Astrocyte of the spinal cord (primary cell): ENCODE results near the gene PGAP1.

Experiments used
- DNase-seq: peaks from one replicate; pipeline ENCODE4 v3.0.0; 2011; ENCODE audit warnings: low read depth, low spot score
- H3K4me3 ChIP-seq: 2 replicates; pipeline ENCODE4 v1.5.1; 2011; ENCODE audit warnings: low read depth, mild to moderate bottlenecking, low read length, moderate library complexity
- CTCF ChIP-seq: IDR thresholded peaks from 2 replicates; pipeline ENCODE4 v1.5.1; 2012; ENCODE audit warnings: low read depth, mild to moderate bottlenecking, low read length, inconsistent platforms
- in situ Hi-C: cut with HindIII; loops from 2 replicates; pipeline ENCODE4 v1.10.0; 2017; ENCODE audit warnings: low sequenced_read_pairs

PGAP1 gene

GRCh38 chr2:196967116-196967515 lies 40.6 kb upstream of the PGAP1 start:
- H3K4me3 ChIP-seq, result peak overlapping the region; percentile 24
- in situ Hi-C loops, result no loop called here
- TF ChIP-seq CTCF, result no peak
- peak; percentile 60 for DNase-seq

- in situ Hi-C loops, result no loop called here
- no peak for DNase-seq
- no peak for TF ChIP-seq CTCF
- H3K4me3 ChIP-seq, result no peak overlapping the region
Observed at GRCh38 chr2:196966061-196966460, 39.6 kb upstream of the PGAP1 start.

GRCh38 chr2:196965651-196966050 lies 39.1 kb upstream of the PGAP1 start:
- in situ Hi-C loops, result no loop called here
- DNase-seq, result no peak
- TF ChIP-seq CTCF, result no peak
- no peak overlapping the region for H3K4me3 ChIP-seq

GRCh38 chr2:196963961-196964360 lies 37.5 kb upstream of the PGAP1 start:
- no peak overlapping the region for H3K4me3 ChIP-seq
- DNase-seq, result no peak
- in situ Hi-C loops, result no loop called here
- TF ChIP-seq CTCF, result no peak

- H3K4me3 ChIP-seq, result no peak overlapping the region
- in situ Hi-C loops, result no loop called here
- DNase-seq, result no peak
- no peak for TF ChIP-seq CTCF
Observed at GRCh38 chr2:196963043-196963442, 36.5 kb upstream of the PGAP1 start.

- no peak for TF ChIP-seq CTCF
- H3K4me3 ChIP-seq, result no peak overlapping the region
- in situ Hi-C loops, result no loop called here
- DNase-seq, result no peak
Observed at GRCh38 chr2:196962325-196962724, 35.8 kb upstream of the PGAP1 start.

GRCh38 chr2:196961889-196962288 lies 35.4 kb upstream of the PGAP1 start:
- H3K4me3 ChIP-seq, result no peak overlapping the region
- no peak for DNase-seq
- in situ Hi-C loops, result no loop called here
- no peak for TF ChIP-seq CTCF
